GM18526 (cell line): ENCODE results near the gene CCL22.

Source experiments
- POLR2A ChIP-seq: IDR thresholded peaks from 3 replicates; pipeline ENCODE4 v1.6.1; 2011; ENCODE audit not compliant: insufficient read length; ENCODE audit errors: extremely low read depth

The CCL22 gene

GRCh38 chr16:57382535-57383275 lies 24.1 kb downstream of the CCL22 start:
- TF ChIP-seq POLR2A, result no peak

- TF ChIP-seq POLR2A, result no peak
Observed at GRCh38 chr16:57383276-57384247, 25.0 kb downstream of the CCL22 start.

GRCh38 chr16:57384248-57385070 lies 25.9 kb downstream of the CCL22 start:
- TF ChIP-seq POLR2A, result no peak

- no peak for TF ChIP-seq POLR2A
Observed at GRCh38 chr16:57385083-57385482, 26.5 kb downstream of the CCL22 start.

- no peak for TF ChIP-seq POLR2A
Observed at GRCh38 chr16:57386381-57386951, 27.9 kb downstream of the CCL22 start.

GRCh38 chr16:57387598-57388354 lies 29.2 kb downstream of the CCL22 start:
- no peak for TF ChIP-seq POLR2A

- TF ChIP-seq POLR2A, result no peak
Observed at GRCh38 chr16:57388359-57389086, 29.9 kb downstream of the CCL22 start.

- TF ChIP-seq POLR2A, result no peak
Observed at GRCh38 chr16:57389087-57389468, 30.5 kb downstream of the CCL22 start.

GRCh38 chr16:57390636-57391295 lies 32.2 kb downstream of the CCL22 start:
- no peak for TF ChIP-seq POLR2A

GRCh38 chr16:57391300-57391699 lies 32.7 kb downstream of the CCL22 start:
- TF ChIP-seq POLR2A, result no peak

GRCh38 chr16:57391708-57392107 lies 33.1 kb downstream of the CCL22 start:
- TF ChIP-seq POLR2A, result no peak

GRCh38 chr16:57392694-57393093 lies 34.1 kb downstream of the CCL22 start:
- no peak for TF ChIP-seq POLR2A

GRCh38 chr16:57394444-57394843 lies 35.9 kb downstream of the CCL22 start:
- no peak for TF ChIP-seq POLR2A
